Loucy (cell line): ENCODE measurements around the gene SAT2.

Source experiments
- H2AFZ ChIP-seq: fragments of 200-600 bp; sonication (generic); 2 replicates; pipeline ENCODE4 v1.6.0; 2016; ENCODE audit warnings: antibody characterized with exemption, mild to moderate bottlenecking, low read length, moderate library complexity
- H3F3A ChIP-seq: fragments of 200-600 bp; 2 replicates; pipeline ENCODE4 v1.6.0; 2016; ENCODE audit warnings: antibody characterized with exemption, low read depth, mild to moderate bottlenecking
- H3K27me3 ChIP-seq: fragments of 200-600 bp; sonication (generic); 2 replicates; pipeline ENCODE4 v1.6.1; 2014; ENCODE audit warnings: low read length, mild to moderate bottlenecking; ENCODE audit not compliant: insufficient read depth, poor library complexity, severe bottlenecking
- H3K36me3 ChIP-seq: fragments of 200-600 bp; sonication (generic); 2 replicates; pipeline ENCODE4 v1.6.1; 2016; ENCODE audit warnings: low read length; ENCODE audit not compliant: insufficient read depth
- H3K4me1 ChIP-seq: fragments of 200-600 bp; sonication (generic); 2 replicates; pipeline ENCODE4 v1.5.1; 2014; ENCODE audit warnings: low read length, mild to moderate bottlenecking; ENCODE audit not compliant: insufficient read depth, poor library complexity, severe bottlenecking
- H3K4me2 ChIP-seq: fragments of 200-600 bp; sonication (generic); 2 replicates; pipeline ENCODE4 v1.6.0; 2014; ENCODE audit warnings: antibody characterized with exemption, low read length, low read depth, mild to moderate bottlenecking; ENCODE audit not compliant: poor library complexity, severe bottlenecking
- H3K4me3 ChIP-seq: fragments of 200-600 bp; sonication (generic); 2 replicates; pipeline ENCODE4 v1.5.1; 2014; ENCODE audit warnings: low read length, mild to moderate bottlenecking, mixed read lengths; ENCODE audit not compliant: poor library complexity, severe bottlenecking
- H3K79me2 ChIP-seq: fragments of 200-600 bp; sonication (generic); 2 replicates; pipeline ENCODE4 v1.6.1; 2014; ENCODE audit warnings: low read length; ENCODE audit not compliant: insufficient read depth
- H3K9ac ChIP-seq: fragments of 200-600 bp; sonication (generic); 2 replicates; pipeline ENCODE4 v1.6.0; 2014; ENCODE audit warnings: mild to moderate bottlenecking, low read depth, low read length, moderate library complexity; ENCODE audit not compliant: poor library complexity, severe bottlenecking
- H3K9me2 ChIP-seq: fragments of 200-600 bp; sonication (generic); replicated peaks from 2 replicates; pipeline ENCODE4 v1.6.1; 2016; ENCODE audit warnings: low read depth, low read length, mixed read lengths
- H3K9me3 ChIP-seq: fragments of 200-600 bp; sonication (generic); 2 replicates; pipeline ENCODE4 v1.6.1; 2014; ENCODE audit warnings: mild to moderate bottlenecking, antibody characterized with exemption, low read length, low read depth; ENCODE audit not compliant: insufficient read depth
- H4K20me1 ChIP-seq: fragments of 200-600 bp; sonication (generic); 2 replicates; pipeline ENCODE4 v1.6.0; 2014; ENCODE audit warnings: antibody characterized with exemption, low read length, mild to moderate bottlenecking; ENCODE audit not compliant: insufficient read depth, poor library complexity, severe bottlenecking
- EZH2phosphoT487 ChIP-seq: fragments of 200-600 bp; IDR thresholded peaks from 2 replicates; pipeline ENCODE4 v1.6.1; 2018; ENCODE audit warnings: antibody characterized with exemption, mild to moderate bottlenecking, moderate library complexity, borderline replicate concordance
- TF ChIP-seq, protein P1 (sequence below): fragments of 200-600 bp; sonication (generic); conservative IDR thresholded peaks from 2 replicates; pipeline ENCODE4 v1.5.1; 2014; ENCODE audit warnings: mild to moderate bottlenecking, antibody characterized with exemption, low read length

The SAT2 gene

GRCh38 chr17:7618608-7619007 lies 9.0 kb downstream of the SAT2 start:
- TF ChIP-seq, protein P1, sequence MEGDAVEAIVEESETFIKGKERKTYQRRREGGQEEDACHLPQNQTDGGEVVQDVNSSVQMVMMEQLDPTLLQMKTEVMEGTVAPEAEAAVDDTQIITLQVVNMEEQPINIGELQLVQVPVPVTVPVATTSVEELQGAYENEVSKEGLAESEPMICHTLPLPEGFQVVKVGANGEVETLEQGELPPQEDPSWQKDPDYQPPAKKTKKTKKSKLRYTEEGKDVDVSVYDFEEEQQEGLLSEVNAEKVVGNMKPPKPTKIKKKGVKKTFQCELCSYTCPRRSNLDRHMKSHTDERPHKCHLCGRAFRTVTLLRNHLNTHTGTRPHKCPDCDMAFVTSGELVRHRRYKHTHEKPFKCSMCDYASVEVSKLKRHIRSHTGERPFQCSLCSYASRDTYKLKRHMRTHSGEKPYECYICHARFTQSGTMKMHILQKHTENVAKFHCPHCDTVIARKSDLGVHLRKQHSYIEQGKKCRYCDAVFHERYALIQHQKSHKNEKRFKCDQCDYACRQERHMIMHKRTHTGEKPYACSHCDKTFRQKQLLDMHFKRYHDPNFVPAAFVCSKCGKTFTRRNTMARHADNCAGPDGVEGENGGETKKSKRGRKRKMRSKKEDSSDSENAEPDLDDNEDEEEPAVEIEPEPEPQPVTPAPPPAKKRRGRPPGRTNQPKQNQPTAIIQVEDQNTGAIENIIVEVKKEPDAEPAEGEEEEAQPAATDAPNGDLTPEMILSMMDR, result no peak
- TF ChIP-seq EZH2phosphoT487, result no peak
- Histone ChIP-seq H3K9me2 (no peaks in the 10 kb centered on the region), H3K4me1 (peaks cover 6% of the 10 kb centered on the region), H3K27me3 (no peaks in the 10 kb centered on the region), H3K79me2 (peaks cover 8% of the 10 kb centered on the region), H3K4me2 (no peak overlapping the region), H3K9me3 (no peaks in the 10 kb centered on the region), H4K20me1 (peaks cover 8% of the 10 kb centered on the region), H3K4me3 (no peak overlapping the region), H3K36me3 (no peaks in the 10 kb centered on the region), H2AFZ (no peak overlapping the region), H3F3A (no peaks in the 10 kb centered on the region), H3K9ac (no peak overlapping the region)

DNA sequence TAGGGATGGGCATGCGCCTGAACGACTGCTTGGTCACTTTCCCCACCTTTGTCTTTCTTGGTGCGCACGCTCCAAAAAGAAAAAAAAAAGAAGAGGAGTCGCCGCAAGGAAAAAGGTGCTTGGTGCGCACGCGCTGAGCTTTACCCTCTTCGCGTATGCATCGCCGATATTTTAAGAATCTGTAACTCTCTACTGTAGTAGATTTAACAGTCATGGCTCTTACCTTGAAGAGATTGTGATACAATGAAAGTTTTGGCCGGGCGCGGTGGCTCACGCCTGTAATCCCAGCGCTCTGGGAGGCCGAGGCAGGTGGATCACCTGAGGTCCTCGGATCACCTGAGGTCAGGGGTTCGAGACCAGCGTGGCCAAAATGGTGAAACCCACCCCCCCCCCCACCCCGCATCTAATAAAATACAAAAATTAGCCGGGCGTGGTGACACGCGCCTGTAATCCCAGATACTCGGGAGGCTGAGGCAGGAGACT lies 12.3 kb downstream of the SAT2 start:
- H3K4me3 ChIP-seq, result peak overlapping the region; percentile 69
- H3K9me2 ChIP-seq, result no peaks in the 10 kb centered on the region
- peaks cover 41% of the 10 kb centered on the region for H3K79me2 ChIP-seq
- no peaks in the 10 kb centered on the region for H3K9me3 ChIP-seq
- peak overlapping the region; percentile 80 for H2AFZ ChIP-seq
- no peaks in the 10 kb centered on the region for H3F3A ChIP-seq
- H3K4me1 ChIP-seq, result peaks cover 36% of the 10 kb centered on the region
- H3K27me3 ChIP-seq, result no peaks in the 10 kb centered on the region
- no peak for TF ChIP-seq EZH2phosphoT487
- TF ChIP-seq, protein P1, result no peak
- peak overlapping the region; percentile 62 for H3K4me2 ChIP-seq
- H3K9ac ChIP-seq, result peak overlapping the region; percentile 74
- peaks cover 33% of the 10 kb centered on the region for H4K20me1 ChIP-seq
- H3K36me3 ChIP-seq, result no peaks in the 10 kb centered on the region

- Histone ChIP-seq H3K4me3 (peak within 1 kb of the TSS; percentile 94), H3K36me3 (no peaks in the 10 kb centered on the region), H3K9me2 (no peaks in the 10 kb centered on the region), H3K27me3 (no peaks in the 10 kb centered on the region), H3K79me2 (peaks cover 45% of the 10 kb centered on the region), H2AFZ (peak within 1 kb of the TSS; percentile 80), H3K9me3 (no peaks in the 10 kb centered on the region), H3F3A (no peaks in the 10 kb centered on the region), H3K4me2 (peak within 1 kb of the TSS; percentile 97), H3K4me1 (peaks cover 40% of the 10 kb centered on the region), H4K20me1 (peaks cover 37% of the 10 kb centered on the region), H3K9ac (peak within 1 kb of the TSS; percentile 92)
- no peak for TF ChIP-seq EZH2phosphoT487
- TF ChIP-seq, protein P1, result peak; percentile 57
Observed at GRCh38 chr17:7614425-7615264, 13.0 kb downstream of the SAT2 start, which contains the start of gene FXR2. Gene FXR2 (minus strand): TSS chr17:7614897. CDS start chr17:7614532, 365 bp downstream.
